OCI-LY3 (cell line): ENCODE measurements around the gene GYPB.
"Not testable (repeated sequence)": the region's sequence is repeated elsewhere in the genome, so short reads cannot be mapped to it uniquely, and the experiment has no call there.

ENCODE experiments used
- EZH2phosphoT487 ChIP-seq: fragments of 200-600 bp; shearing (Covaris generic); IDR thresholded peaks from 2 replicates; pipeline ENCODE4 v1.6.1; 2018; ENCODE audit warnings: antibody characterized with exemption, mixed run types, low read depth
- TF ChIP-seq, protein P1 (sequence below): fragments of 200-600, 300-600 bp; sonication (generic); IDR thresholded peaks from 2 replicates; pipeline ENCODE4 v1.5.1; 2014; ENCODE audit warnings: antibody characterized with exemption, low read length, low read depth

DNA sequence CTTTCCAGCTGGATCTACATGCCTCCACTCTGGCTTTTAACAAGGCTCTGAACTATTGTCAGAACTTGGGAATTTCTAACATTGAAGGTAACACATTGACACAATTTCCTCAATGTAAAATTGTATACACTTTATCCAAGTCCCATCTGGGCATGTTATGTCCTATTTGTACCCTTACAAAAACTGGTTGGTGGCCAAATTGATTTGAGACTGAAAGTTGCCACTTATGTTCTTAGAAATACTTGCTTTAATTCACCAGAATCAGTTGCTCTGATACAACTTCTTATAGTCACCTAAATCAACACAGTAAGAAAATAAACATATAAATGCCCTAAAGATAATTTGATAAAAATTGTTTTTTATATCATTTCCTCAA, 15.3 kb downstream of the GYPB start:
- TF ChIP-seq, protein P1, sequence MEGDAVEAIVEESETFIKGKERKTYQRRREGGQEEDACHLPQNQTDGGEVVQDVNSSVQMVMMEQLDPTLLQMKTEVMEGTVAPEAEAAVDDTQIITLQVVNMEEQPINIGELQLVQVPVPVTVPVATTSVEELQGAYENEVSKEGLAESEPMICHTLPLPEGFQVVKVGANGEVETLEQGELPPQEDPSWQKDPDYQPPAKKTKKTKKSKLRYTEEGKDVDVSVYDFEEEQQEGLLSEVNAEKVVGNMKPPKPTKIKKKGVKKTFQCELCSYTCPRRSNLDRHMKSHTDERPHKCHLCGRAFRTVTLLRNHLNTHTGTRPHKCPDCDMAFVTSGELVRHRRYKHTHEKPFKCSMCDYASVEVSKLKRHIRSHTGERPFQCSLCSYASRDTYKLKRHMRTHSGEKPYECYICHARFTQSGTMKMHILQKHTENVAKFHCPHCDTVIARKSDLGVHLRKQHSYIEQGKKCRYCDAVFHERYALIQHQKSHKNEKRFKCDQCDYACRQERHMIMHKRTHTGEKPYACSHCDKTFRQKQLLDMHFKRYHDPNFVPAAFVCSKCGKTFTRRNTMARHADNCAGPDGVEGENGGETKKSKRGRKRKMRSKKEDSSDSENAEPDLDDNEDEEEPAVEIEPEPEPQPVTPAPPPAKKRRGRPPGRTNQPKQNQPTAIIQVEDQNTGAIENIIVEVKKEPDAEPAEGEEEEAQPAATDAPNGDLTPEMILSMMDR, result not testable (repeated sequence)
- not testable (repeated sequence) for TF ChIP-seq EZH2phosphoT487
